ENCODE measurements around the gene ANKRD61. TPM values are rescaled to one million over a fixed set of nuclear protein-coding genes. Genes with fewer than 3 reads are reported as not detected.
"Not testable (repeated sequence)": the region's sequence is repeated elsewhere in the genome, so short reads cannot be mapped to it uniquely, and the experiment has no call there.

Gene ANKRD61
- total RNA-seq, 1 donor from 2014 or later: 0.49 TPM

GRCh38 chr7:6028563-6028962, 2.6 kb upstream of the ANKRD61 start:
- intact Hi-C loops (cut with micrococcal nuclease): no loop called here

GRCh38 chr7:6031567-6031966, 391 bp downstream of the ANKRD61 start:
- intact Hi-C loops (cut with micrococcal nuclease): no loop called here

- intact Hi-C loops (cut with micrococcal nuclease): no loop called here
These were observed 991 bp downstream of the ANKRD61 start for GRCh38 chr7:6032167-6032566.

- intact Hi-C loops (cut with micrococcal nuclease): no loop called here
These were observed 1.5 kb downstream of the ANKRD61 start for GRCh38 chr7:6032641-6033040.

- intact Hi-C loops (cut with micrococcal nuclease): no loop called here
These were observed 4.0 kb downstream of the ANKRD61 start for GRCh38 chr7:6035165-6035564.

- intact Hi-C loops (cut with micrococcal nuclease): no loop called here
These were observed 4.5 kb downstream of the ANKRD61 start for GRCh38 chr7:6035686-6036085.

- intact Hi-C loops (cut with micrococcal nuclease): no loop called here
These were observed 18.6 kb downstream of the ANKRD61 start for GRCh38 chr7:6049780-6050179.

GRCh38 chr7:6051185-6051584, 20.0 kb downstream of the ANKRD61 start:
- intact Hi-C loops (cut with micrococcal nuclease): not testable (repeated sequence)

- intact Hi-C loops (cut with micrococcal nuclease): no loop called here
These were observed 25.4 kb downstream of the ANKRD61 start for GRCh38 chr7:6056616-6057015.

GRCh38 chr7:6057316-6058129, 26.3 kb downstream of the ANKRD61 start:
- intact Hi-C loops (cut with micrococcal nuclease): no loop called here

- intact Hi-C loops (cut with micrococcal nuclease): not testable (repeated sequence)
These were observed 28.8 kb downstream of the ANKRD61 start for GRCh38 chr7:6059941-6060340.

GRCh38 chr7:6071406-6071805, 40.2 kb downstream of the ANKRD61 start:
- intact Hi-C loops (cut with micrococcal nuclease): no loop called here

GRCh38 chr7:6074612-6075380, 43.6 kb downstream of the ANKRD61 start:
- intact Hi-C loops (cut with micrococcal nuclease): no loop called here

GRCh38 chr7:6078548-6078947, 47.4 kb downstream of the ANKRD61 start:
- intact Hi-C loops (cut with micrococcal nuclease): no loop called here

GRCh38 chr7:6083047-6083446, 51.9 kb downstream of the ANKRD61 start:
- intact Hi-C loops (cut with micrococcal nuclease): not testable (repeated sequence)

Other genes starting within 250 kb of the ANKRD61 start
- 35.7 and 37.5 TPM in 2 replicates for gene RNF216, start 249.7 kb upstream of the ANKRD61 start, total RNA-seq
- 0.32 and 0.41 TPM in 2 replicates for gene OCM, start 150.6 kb upstream of the ANKRD61 start, total RNA-seq
- gene CCZ1, start 132.6 kb upstream of the ANKRD61 start, total RNA-seq: 91.8 and 97.9 TPM in 2 replicates
- 0.44 TPM in 1 of 2 replicates, not detected in the other for gene RSPH10B, start 60.7 kb upstream of the ANKRD61 start, total RNA-seq
- 23.2 and 23.7 TPM in 2 replicates for gene PMS2, start 22.3 kb upstream of the ANKRD61 start, total RNA-seq
- gene AIMP2, start 22.1 kb upstream of the ANKRD61 start, total RNA-seq: 41.3 TPM in 2 replicates
- 87.9 and 103 TPM in 2 replicates for gene EIF2AK1, start 27.8 kb downstream of the ANKRD61 start, total RNA-seq
- gene USP42, start 73.6 kb downstream of the ANKRD61 start, total RNA-seq: 17.2 and 18.5 TPM in 2 replicates
- 0.73 and 0.98 TPM in 2 replicates for gene CYTH3, start 241.2 kb downstream of the ANKRD61 start, total RNA-seq

Data from T-helper 1 cell treated with Interleukin-12 subunit alpha and Interleukin-12 subunit beta and Interleukin-4 antibody, amounts not matched to agents 30 ng/mL and 1 ng/mL, for 36 hours (primary cell).